Measurements from ENCODE around the gene ATAT1.

The ATAT1 gene

GRCh38 chr6:30684386-30685156, 57.9 kb downstream of the ATAT1 start:
- DNase-seq (ENCODE audit: low read depth, low spot score): no peak

GRCh38 chr6:30685157-30686008, 58.7 kb downstream of the ATAT1 start:
- no peak for DNase-seq (ENCODE audit: low read depth, low spot score)

GRCh38 chr6:30686009-30686907, 59.6 kb downstream of the ATAT1 start, which contains the start of gene PPP1R18:
PPP1R18 (minus strand) TSS chr6:30686645; CDS start chr6:30686018, 627 bp downstream.
- no peak for DNase-seq (ENCODE audit: low read depth, low spot score)

- peak; percentile 87 for DNase-seq (ENCODE audit: low read depth, low spot score)
Measured at GRCh38 chr6:30686908-30687658, 60.4 kb downstream of the ATAT1 start.

DNA sequence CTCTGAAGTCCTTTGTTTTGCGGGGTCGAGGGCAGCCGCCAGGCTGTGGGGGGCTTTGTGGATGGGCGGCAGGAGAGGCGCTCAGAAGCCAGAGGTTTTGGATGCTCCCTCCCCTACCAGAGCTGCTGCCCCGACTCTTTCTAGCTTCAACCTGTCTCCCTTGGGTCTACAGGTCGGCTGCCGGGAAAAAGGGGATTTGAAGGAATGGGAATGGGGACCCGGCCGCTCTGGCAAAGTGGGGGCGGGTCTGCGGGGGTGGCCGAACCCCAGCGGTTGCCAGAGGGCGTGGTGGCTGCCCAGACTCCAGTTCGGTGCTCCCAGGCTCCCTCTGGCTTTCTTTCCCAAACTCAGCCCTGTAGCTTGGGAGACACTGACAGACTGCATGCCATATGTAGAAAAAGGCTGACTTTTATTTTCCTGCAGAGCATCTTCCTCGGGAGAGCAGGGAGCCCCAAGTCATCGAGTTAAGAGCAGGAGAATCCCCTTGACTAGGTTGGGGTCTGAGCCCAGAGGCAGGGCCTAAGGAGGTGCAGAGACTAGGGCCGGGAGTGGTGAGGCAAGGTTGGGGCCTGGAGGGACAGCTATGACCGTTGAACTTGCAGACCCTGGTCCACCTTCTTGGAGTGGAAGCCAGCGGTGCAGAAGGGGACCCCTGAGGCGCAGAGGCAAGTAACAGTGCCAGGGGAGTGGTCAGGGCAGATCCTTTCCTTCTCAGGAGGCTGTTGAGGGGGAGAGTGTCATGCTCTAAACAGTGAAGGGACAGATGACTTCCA, 61.2 kb downstream of the ATAT1 start:
- no peak for DNase-seq (ENCODE audit: low read depth, low spot score)

DNA sequence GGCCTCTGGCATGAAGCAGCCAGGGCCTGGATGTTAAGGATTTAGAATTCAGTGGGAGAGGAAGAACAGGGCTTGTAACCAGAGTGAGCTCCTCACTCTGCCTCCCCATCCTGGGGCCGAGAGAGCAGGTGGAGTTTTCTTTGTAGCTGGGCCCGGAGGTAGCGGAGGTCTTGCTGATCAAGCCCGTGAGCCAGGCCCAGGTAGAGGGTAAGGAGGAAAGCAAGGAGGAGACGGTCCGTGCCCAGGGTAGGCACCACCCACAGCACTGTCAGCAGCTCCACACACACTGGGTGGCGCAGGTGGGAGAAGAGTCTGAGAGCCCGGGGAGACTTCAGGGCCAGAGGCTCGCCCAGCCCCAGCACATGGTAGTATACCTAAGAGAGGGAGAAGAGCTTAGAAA, 61.9 kb downstream of the ATAT1 start:
- DNase-seq (ENCODE audit: low read depth, low spot score): no peak

DNA sequence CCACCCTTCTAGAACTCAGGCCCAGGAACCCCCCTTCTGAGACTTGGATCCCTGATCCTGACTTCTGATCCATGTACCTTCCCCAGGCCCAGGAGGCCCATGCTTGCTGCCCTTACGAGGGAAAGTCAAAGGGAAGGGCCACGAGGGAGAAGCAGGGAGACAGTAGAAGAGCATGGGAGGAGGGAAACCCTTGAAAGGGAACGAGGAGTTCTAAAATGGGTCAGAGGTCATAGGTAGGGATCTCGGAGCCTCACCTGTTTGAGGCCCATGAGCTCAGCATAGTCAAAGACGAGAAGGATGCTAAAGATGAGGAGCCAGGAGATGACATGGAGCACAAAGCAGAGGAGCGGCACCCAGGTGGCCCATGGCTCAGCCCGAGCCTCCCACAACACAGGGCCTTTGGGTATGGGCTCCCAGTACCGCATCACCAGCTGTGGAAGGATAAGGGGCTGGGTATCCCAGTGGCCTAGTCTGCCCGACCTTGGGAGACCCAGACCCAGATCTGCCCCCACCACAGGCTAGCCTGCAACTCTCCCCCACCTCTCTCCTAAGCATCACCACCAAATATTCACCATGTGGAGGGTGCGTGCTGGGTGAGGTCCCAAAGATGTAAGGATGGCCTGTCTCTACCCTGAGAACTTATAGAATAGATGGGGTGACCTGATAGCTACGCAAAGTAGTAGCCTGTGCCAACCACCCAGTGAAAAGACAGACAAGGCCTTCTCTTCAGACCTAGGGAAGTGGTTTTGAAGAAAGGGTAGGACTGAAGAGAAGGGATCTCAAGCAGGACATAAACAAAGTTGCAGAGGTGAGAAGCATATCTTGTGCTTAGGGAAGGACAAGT, 62.6 kb downstream of the ATAT1 start:
- DNase-seq (ENCODE audit: low read depth, low spot score): no peak

DNA sequence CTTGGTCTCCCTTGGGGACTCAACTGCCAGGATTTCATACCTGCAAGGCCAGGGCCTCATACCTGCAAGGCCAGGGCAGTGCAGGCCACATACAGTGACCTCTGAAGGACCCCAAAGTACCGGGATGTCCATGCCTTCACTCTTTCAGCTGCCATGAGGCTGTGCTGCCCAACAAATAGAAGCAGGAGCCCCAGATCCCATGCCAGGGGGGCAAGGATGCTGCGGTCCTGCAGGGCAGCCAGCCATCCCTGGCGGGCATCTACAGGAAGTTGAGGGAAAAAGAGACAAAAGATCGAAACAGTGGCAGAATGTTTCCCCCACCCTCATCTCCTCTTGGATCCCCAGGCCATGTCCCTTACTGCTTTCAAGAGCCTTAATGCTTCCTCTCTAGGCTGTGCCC, 63.3 kb downstream of the ATAT1 start:
- DNase-seq (ENCODE audit: low read depth, low spot score): no peak

- peak; percentile 53 for DNase-seq (ENCODE audit: low read depth, low spot score)
Measured at GRCh38 chr6:30690403-30691207, 63.9 kb downstream of the ATAT1 start, which contains the start of gene NRM. NRM (minus strand) TSS chr6:30690984; CDS start chr6:30690974, 10 bp downstream.

- DNase-seq (ENCODE audit: low read depth, low spot score): no peak
Measured at GRCh38 chr6:30691208-30691847, 64.7 kb downstream of the ATAT1 start.
